ENCODE results near the gene HOXA4.

The HOXA4 gene

DNA sequence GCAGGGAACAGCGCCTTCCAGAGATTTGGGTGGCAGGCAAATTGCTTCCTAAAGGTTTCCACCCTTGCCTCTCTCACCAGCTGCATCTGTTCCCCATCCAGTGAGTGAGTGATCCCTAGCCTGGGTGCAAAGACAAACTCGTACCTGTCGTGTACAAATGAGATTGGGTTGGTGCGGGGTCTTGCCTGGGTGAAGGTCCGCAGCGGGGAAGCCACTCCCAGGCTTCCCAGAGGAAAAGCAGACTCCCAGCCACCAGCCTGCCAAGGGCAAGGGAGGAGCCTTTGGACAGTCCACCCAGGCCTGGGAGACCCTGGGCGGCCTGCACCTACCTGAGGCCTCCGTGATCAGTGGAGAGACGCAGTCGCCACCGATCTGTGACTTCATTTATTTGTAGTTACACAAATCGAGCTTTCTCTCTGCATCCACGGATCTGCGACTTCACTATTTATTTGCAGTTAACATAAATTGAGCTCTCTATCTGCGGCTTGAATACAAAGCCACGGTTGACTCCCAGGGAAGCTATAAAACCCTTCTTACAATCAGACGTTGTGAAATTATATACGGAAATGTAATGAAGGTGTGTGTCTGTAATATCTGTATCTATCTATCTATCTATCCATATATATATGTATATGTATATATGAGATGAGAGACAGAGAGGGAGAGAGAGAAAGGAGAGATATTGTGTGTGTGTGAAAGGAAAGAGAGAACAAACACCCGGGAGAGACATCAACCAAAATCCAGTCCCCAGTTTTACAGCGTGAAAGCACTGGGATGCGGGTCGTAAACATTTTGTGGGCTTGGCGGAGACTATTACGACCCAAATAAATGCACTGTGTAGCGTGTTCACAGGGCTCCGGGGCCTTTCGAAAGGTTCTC, 28.9 kb upstream of the HOXA4 start:
- no peak for DNase-seq (ENCODE audit: low spot score)

DNA sequence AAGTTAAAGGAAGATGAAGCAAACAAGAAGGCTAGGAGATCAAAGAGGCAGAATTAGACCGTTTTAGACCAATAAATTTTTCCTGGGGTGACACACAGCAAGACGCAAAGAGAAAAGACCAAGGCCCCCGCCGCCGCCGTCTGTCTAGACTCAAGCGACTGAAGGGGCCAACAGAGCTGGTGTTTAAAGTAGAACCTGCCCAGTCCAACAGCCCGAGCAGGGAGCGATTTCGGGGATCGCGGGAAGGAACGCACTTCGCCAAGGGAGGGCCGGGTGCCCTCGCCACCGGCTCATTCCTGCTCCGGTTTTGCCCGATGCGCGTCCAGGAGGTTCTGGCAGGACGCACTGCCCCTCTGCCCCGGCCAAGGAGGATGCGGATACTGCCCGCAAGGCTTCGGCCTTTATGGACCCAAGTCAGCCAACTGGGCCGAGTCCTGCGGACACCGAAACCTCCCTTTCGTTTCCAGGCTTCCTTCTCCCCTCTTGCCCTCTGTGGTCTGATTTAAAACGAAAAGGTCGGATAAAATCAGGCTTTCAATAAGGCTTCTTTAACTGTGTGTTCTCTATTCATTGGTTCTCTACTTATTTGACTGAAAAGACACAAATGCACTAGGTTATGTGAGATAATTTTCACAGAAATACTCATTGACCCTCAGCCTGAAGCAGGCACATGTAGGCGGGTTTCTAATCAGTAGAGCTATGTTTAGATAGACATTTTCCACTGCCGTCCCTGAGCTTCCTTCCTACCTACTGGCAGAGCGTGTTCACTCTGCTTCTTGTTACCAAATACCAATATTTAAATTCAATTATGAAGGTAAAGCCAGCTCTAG, 28.1 kb upstream of the HOXA4 start:
- TF ChIP-seq, protein P1, sequence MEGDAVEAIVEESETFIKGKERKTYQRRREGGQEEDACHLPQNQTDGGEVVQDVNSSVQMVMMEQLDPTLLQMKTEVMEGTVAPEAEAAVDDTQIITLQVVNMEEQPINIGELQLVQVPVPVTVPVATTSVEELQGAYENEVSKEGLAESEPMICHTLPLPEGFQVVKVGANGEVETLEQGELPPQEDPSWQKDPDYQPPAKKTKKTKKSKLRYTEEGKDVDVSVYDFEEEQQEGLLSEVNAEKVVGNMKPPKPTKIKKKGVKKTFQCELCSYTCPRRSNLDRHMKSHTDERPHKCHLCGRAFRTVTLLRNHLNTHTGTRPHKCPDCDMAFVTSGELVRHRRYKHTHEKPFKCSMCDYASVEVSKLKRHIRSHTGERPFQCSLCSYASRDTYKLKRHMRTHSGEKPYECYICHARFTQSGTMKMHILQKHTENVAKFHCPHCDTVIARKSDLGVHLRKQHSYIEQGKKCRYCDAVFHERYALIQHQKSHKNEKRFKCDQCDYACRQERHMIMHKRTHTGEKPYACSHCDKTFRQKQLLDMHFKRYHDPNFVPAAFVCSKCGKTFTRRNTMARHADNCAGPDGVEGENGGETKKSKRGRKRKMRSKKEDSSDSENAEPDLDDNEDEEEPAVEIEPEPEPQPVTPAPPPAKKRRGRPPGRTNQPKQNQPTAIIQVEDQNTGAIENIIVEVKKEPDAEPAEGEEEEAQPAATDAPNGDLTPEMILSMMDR (IDR thresholded peaks at IDR 0.05; ENCODE audit: extremely low read depth, missing control alignments) = no peak
- DNase-seq (ENCODE audit: low spot score) = no peak

More for the DNA sequence above, 28.9 kb upstream of the HOXA4 start:
- TF ChIP-seq, protein P1 (IDR thresholded peaks at IDR 0.05; ENCODE audit: extremely low read depth, missing control alignments) = no peak

DNA sequence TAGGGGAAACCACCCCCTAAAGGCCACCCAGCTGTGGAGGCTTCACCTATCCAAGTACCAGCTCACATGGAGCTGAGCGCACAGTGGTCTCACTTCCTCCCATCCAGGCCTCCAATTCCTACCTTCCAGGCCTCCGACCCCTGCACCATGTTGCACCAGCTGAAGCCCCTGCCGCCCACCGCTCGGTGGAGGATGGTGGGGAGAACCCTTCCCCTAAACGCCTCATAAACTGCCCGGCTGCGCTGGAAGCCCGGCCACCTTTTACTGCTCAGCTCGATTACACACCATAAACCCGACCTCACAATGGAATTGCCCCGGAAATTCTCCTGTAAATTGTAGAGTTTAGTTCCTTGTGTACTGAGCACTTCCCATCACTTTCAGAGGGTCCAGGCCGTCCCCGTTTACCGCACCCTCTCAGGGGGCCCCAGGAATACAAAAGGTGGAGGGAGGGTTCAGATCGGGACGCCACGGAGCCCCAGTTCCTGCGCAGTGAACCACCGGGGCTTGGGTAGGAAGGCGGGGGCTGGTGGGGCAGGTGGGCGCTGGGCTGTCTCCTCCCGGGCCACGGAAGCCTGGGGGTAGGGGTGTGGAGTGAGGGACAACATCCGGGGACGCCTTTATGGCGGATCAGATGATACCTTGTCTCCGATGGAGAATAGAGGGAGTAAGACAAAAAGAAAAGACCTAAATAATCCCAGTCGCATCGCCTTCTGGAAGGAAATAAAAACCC, 27.3 kb upstream of the HOXA4 start:
- no peak for DNase-seq (ENCODE audit: low spot score)
- TF ChIP-seq, protein P1 (IDR thresholded peaks at IDR 0.05; ENCODE audit: extremely low read depth, missing control alignments) = no peak

DNA sequence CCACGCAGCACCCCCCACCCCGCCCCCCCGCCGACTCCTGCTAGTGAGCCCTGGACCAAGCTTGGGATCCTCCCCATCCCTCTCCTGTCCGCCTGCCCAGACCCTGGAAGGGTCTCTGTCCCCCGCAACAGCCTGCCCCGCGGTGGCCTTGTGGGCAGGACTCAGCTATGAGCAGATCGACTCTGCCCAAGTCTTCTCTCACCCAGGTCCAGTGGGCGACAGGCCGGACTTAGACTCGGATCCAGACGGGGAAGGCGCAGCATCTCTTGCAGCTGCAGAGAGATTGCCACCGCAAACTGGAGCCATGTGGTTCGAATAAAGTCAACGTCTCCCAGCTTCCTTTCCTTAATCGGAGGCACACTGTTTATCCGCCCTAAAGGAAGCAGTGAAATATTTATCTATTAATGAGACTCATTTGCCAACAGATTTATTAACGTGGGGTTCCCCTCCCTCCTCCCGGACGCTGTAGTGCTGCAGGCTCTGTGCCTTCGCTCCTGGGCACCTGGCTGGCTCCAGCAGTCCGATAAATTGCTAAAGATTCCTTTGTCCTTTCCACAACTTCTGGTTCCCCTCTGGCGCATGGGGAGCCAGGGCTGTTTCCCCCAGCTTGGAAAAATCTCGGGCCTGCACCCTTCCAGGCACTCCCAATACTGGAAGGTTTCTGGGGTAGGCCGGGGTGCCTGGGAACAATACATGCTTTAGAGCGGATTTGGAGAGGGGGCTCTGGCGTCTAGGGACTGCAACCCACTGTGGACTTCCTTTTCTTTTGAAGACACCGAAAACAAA, 26.6 kb upstream of the HOXA4 start:
- DNase-seq (ENCODE audit: low spot score) = no peak
- TF ChIP-seq, protein P1 (IDR thresholded peaks at IDR 0.05; ENCODE audit: extremely low read depth, missing control alignments) = no peak

DNA sequence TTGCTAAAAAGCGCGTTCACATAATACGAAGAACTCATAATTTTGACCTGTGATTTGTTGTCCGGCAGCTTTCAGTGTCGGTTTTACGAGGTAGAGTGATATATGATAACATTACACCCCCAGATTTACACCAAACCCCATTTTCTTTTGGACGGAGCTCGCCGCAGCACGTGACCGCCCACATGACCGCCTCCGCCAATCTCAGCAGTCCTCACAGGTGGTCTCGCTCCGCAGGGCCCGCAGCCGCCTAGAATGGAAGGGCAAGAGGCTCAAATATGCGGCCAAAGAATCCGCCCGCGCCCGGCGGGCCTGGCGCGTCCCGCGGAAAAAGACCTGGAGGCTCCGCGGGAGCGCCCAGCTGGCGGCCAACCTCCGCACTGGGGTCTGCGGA, 25.9 kb upstream of the HOXA4 start, which contains the start of gene HOXA7:
HOXA7 (minus strand) TSS at position 168 of the 391 bp plus-strand sequence; CDS start at position 38, 130 bp downstream.
- no peak for DNase-seq (ENCODE audit: low spot score)
- TF ChIP-seq, protein P1 (IDR thresholded peaks at IDR 0.05; ENCODE audit: extremely low read depth, missing control alignments) = no peak

DNA sequence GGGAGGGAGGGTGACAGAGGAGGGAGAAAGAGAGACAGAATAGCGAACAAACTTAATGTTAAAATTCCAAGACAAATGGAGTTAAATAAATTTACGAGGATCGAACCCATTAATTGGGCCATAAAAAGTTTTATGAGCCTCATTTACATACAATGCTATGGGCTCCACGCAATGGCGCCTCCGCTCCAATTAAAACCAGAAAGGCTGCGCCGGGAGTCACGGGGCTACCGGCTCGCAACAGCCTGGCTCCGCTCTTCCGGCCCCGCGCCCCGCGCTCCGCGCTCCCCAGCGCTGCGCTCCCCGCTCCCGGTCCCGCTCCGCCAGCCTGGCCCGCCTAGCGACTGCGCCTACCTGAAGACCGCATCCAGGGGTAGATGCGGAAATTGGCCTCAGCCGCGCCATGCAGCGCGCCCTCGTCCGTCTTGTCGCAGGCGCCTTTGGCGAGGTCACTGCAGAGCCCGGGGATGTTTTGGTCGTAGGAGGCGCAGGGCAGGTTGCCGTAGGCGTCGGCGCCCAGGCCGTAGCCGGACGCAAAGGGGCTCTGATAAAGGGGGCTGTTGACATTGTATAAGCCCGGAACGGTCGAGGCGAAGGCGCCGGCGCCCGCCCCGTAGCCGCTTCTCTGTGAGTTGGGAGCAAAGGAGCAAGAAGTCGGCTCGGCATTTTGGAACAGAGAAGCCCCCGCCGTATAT, 25.4 kb upstream of the HOXA4 start:
- DNase-seq (ENCODE audit: low spot score) = no peak

More for the DNA sequence above, 25.4 kb upstream of the HOXA4 start:
- TF ChIP-seq, protein P1 (IDR thresholded peaks at IDR 0.05; ENCODE audit: extremely low read depth, missing control alignments) = no peak

All from GM20000 (cell line).